AG04449 (cell line): ENCODE measurements around the gene DNAH7.

ENCODE experiments used
- CTCF ChIA-PET: fragments of 350-600 bp; formaldehyde crosslinking; extraction: SDS; loops from one replicate; lab custom pipeline; 2021; ENCODE audit warnings: antibody characterized with exemption; lab: Yijun Ruan, JAX
- POLR2A ChIA-PET: fragments of 400-600, 350-600 bp; formaldehyde crosslinking; extraction: SDS; loops from one replicate; lab custom pipeline; 2020; ENCODE audit warnings: antibody characterized with exemption, inconsistent platforms; lab: Yijun Ruan, JAX
- DNase-seq: peaks from one replicate; pipeline ENCODE4 v3.0.0-alpha.2; 2010; ENCODE audit warnings: low read depth, low spot score
- H3K4me3 ChIP-seq: 2 replicates; pipeline ENCODE4 v1.5.1; 2011; ENCODE audit warnings: low read depth, mild to moderate bottlenecking, control low read depth, low read length
- CTCF ChIP-seq: IDR thresholded peaks from one replicate; pipeline ENCODE4 v1.5.1; 2011; ENCODE audit warnings: mild to moderate bottlenecking, moderate library complexity, low read length, control low read depth, inconsistent platforms; ENCODE audit not compliant: insufficient read depth; ENCODE audit errors: missing control alignments

DNAH7 gene

DNA sequence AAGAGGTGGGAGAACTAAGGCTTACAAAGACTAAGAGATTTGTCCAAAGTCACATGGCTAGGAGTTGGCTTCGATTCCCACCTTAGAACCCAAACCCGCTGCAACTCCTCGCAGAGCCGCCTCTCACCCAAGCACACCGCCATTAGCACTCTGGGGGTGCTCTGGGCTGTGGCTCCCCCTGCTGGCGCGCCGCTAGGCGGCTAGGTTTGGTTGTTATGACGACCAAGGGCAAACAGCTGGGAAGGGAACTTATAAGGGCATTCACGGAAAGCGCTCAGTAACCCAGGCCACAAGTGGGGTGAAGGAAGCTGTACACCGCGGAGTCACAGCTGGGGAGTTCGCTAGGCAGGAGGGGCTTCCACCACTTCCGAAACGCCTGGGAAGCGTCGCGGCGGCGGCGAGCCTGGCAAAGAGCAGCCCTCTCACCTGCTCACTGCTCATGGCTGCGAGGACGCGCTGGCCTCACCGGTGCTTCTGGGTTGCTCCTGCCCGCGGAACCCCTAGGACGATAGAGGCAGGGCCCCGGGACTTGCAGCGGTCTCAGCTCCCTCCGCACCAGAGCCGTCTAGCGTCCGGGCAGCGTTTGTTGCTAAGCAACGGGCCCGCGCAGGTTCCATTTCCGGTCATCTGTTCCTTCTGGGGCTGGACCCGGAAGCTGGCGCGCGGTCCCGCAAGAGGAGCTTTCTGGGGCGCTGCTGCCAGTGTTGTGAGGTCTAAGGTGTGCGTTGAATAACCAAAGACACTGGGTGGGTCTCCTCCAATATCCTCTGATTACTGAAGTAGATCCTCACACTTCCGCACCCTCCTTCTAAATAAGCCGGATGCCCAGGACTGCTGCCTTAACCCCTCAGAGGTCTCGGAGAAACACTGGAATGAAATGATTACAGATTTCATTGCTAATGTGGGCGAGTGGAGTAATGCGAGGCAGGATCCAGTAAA, at the start of gene DNAH7:
TSS of gene DNAH7 (minus strand) at position 567 of the 939 bp plus-strand sequence. CDS start at position 441, 126 bp downstream.
- TF ChIP-seq CTCF, result peak; percentile 98
- ChIA-PET CTCF (interaction anchor here (0.6 to 4.2 kb wide), 55 partner anchors 9 to 720 kb away, joined by 3 to 104 read pairs (median 4); no protein-coding TSS in a partner anchor), POLR2A (interaction anchor here (0.7 to 1.4 kb wide), 2 partner anchors 402 to 406 kb away, joined by 4 read pairs; no protein-coding TSS in a partner anchor)
- DNase-seq, result no peak
- peak within 1 kb of the TSS; percentile 99 for H3K4me3 ChIP-seq

DNA sequence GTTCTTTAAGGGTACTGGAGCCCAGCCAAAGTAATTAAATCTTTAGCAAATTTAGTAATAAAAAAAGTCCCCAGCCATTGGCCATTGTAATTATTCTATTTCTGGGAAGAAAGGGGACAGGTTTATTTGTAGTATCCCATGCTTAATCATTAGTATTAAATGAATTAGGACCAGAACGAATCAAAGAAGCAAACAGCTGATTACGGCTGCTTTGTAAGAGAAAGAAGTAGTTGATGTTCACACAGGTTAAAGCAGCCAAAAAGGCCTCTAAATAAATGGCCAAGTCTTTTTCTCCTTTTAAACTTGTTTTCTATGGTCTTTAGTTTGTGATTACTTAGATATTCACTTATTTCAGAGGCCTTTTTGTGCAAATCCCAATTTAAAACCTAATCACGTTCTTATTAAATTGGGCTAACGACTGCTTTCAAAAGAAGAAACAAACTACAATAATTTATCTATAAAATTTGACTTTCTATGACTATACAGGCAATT, 48.6 kb upstream of the DNAH7 start:
- no peak for DNase-seq
- H3K4me3 ChIP-seq, result no peak overlapping the region

DNA sequence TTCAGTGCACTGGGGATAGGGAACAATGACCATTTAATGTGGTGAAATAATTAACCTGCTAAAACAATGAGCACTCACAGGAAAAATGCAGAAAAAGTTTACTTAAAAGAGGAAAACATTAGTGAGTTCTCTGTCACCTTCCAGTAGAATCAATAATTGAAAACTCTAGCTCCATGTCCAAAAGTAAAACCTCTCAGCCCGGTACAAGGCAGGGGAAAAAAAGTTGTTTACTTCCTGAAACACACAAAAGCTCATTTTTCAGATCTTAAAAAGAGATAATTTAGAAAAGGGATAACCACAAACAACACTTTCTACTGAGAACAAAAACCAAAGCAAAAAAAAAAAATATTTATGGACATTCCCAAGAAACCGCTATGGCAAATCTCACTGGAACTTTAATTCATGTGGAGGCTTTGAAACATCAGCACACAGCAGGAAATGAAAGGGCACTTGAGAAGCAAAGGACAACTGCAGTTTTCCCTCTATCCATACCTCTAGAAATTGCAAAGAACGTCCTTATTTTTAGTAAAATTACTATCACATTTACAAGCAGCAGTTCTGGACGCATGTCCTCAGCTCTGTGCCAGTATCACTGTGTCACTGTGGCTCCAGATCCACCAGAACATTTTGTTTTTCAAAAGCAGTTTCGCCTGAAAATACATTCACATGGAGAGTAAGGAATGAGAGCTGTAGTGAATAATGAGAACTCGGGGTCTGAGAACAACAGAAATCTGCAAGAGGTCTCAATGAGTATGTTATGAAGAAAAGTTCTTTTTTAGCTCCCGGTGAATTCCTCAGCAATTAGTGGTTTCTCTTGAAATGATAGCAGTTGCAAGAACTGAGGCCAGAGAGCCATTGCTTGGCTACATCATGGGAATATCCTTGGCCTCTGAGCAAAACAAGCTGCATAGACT, 44.7 kb upstream of the DNAH7 start:
- H3K4me3 ChIP-seq, result no peak overlapping the region
- ChIA-PET CTCF (interaction anchor here (0.6 to 2.3 kb wide), 4 partner anchors 14 to 164 kb away, joined by 3 to 9 read pairs (median 4); partner anchors contain the start of gene DNAH7), POLR2A (interaction anchor here (0.6 to 0.8 kb wide), 2 partner anchors 16 to 37 kb away, joined by 3 to 5 read pairs; no protein-coding TSS in a partner anchor)
- TF ChIP-seq CTCF, result no peak
- DNase-seq, result peak; percentile 75

More for the DNA sequence above, 48.6 kb upstream of the DNAH7 start:
- POLR2A ChIA-PET, result no interaction called here
- no peak for TF ChIP-seq CTCF
- CTCF ChIA-PET, result interaction anchor here (0.6 kb wide), 1 partner anchor 181 kb away, joined by 3 read pairs; no protein-coding TSS in a partner anchor

- TF ChIP-seq CTCF, result no peak
- no peak overlapping the region for H3K4me3 ChIP-seq
- CTCF ChIA-PET, result interaction anchor here (0.6 to 2.3 kb wide), 4 partner anchors 15 to 165 kb away, joined by 3 to 9 read pairs (median 4); partner anchors contain the start of gene DNAH7
- POLR2A ChIA-PET, result interaction anchor here (0.6 to 0.8 kb wide), 2 partner anchors 17 to 36 kb away, joined by 3 to 5 read pairs; no protein-coding TSS in a partner anchor
- peak; percentile 93 for DNase-seq
Measured at GRCh38 chr2:196112418-196113034, 43.9 kb upstream of the DNAH7 start.

DNA sequence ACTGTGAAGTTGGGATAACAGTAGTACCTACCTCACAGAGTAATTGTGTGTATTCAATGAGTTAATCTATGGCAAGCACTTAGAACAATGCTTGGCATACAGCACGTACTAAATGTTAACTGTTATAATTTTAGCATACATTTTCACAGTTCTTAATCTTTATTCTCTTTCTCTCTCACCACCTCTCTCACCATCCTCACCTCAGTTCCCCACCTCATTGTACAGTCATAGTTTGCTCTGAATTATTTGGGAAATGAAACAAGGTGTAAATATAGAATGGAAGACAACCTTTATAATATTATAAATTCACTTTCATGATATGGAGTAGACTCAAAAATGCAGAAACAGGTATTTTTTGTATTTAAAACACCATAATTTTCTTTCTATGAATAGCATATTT, 40.0 kb upstream of the DNAH7 start:
- POLR2A ChIA-PET, result no interaction called here
- TF ChIP-seq CTCF, result no peak
- CTCF ChIA-PET, result no interaction called here
- H3K4me3 ChIP-seq, result no peak overlapping the region
- DNase-seq, result no peak
